ENCODE results near the gene ZCCHC14. TPM values are rescaled to one million over a fixed set of nuclear protein-coding genes. Genes with fewer than 3 reads are reported as not detected.
"Not testable (repeated sequence)": the region's sequence is repeated elsewhere in the genome, so short reads cannot be mapped to it uniquely, and the experiment has no call there.

Gene ZCCHC14
- polyA plus RNA-seq, 1 donor: 41.8 TPM

GRCh38 chr16:87525352-87525751 is 32.5 kb upstream of the ZCCHC14 start:
- no peak for DNase-seq

DNA sequence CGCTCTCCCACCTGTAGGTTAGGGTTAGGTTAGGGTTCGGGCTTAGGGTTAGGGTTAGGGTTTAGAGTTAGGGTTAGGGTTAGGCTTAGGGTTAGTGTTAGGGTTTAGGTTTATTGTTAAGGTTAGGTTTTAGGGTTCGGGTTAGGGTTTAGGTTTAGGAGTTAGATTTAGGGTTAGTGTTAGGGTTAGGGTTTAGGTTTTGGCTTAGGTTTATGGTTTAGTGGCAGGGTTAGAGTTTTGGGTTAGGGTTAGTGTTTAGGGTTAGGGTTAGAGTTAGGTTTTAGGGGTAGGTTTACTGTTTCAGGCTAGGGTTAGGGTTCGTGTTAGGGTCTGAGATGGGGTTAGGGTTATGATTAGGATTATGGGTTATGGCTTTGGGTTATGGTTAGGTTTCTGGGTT is 31.6 kb upstream of the ZCCHC14 start:
- no peak for DNase-seq

DNA sequence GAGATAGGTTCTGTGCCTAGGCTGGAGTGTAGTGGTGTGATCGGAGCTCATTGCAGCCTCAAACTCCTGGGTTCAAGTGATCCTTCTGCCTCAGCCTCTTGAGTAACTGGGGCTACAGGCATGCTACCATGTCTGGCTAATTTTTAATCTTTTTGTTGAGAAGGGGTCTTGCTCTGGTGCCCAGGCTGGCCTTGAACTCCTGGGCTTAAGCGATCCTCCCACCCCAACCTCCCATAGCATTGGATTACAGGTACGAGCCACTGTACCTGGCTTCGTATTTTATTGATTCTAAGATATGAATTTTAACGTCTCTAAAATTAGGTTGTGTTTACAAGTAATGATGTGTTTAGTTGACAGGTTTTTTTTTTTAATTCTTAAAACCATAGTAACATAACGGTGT is 30.8 kb upstream of the ZCCHC14 start:
- DNase-seq: not testable (repeated sequence)

DNA sequence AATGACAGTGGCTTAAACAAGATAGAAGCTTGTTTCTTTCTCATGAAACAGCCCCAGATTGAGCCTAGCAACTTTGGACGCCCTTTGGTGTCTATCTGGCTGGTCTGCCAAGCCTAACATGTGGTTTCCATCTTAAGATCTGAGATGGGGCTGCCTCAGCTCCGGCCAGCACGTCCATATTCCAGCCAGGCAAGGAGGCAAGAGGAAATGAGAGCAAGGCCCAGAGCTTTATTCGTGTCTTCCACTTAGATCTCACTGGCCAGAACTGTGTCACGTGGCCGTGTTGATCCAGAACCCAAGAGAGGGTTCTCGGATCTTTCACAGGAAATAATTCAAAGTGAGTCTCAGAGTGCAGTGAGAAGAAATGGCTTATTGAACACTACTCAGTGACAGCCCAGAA is 28.9 kb upstream of the ZCCHC14 start:
- not testable (repeated sequence) for DNase-seq

DNA sequence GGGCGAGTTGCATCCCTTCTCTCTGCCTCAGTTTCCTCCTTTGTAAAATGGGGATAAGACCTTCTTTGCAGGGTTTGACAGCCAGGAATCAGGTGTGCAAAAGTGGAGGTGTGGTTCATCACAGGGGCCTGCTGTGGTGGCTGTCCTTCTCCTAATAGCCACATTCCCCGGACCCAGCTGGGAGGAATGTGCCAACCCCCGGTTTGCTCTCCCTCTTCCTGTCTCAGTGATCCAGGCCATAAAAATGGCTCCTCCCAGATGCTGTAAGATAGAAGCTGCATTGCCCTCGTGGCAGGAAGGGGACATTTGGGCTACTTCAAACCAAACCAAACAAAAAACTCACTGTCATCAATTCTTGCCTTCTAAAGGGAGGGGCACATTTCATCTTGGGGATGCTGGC is 26.3 kb upstream of the ZCCHC14 start:
- DNase-seq: not testable (repeated sequence)

- not testable (repeated sequence) for DNase-seq
Measured at GRCh38 chr16:87518430-87519051, 25.7 kb upstream of the ZCCHC14 start.

- not testable (repeated sequence) for DNase-seq
Measured at GRCh38 chr16:87517610-87518429, 25.0 kb upstream of the ZCCHC14 start.

DNA sequence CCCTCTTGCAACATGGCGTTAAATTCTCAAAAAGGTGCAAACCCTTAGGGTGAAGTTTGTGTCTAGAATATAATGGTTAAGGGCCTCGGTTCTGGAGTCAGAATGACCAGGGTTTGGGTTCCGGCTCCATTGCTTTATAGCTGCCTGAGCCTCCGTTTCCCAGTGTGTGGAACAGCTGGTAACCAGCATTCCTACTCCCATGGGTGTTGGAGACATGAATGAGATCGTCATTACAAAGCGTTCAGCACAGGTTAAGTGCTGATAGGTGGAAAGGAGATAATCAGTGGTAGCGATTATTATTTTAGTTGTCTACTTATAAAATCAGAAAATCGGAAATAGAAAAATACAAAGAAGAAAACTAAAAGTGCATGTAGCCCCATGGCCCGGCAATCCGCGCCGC is 23.5 kb upstream of the ZCCHC14 start:
- DNase-seq: no peak

DNA sequence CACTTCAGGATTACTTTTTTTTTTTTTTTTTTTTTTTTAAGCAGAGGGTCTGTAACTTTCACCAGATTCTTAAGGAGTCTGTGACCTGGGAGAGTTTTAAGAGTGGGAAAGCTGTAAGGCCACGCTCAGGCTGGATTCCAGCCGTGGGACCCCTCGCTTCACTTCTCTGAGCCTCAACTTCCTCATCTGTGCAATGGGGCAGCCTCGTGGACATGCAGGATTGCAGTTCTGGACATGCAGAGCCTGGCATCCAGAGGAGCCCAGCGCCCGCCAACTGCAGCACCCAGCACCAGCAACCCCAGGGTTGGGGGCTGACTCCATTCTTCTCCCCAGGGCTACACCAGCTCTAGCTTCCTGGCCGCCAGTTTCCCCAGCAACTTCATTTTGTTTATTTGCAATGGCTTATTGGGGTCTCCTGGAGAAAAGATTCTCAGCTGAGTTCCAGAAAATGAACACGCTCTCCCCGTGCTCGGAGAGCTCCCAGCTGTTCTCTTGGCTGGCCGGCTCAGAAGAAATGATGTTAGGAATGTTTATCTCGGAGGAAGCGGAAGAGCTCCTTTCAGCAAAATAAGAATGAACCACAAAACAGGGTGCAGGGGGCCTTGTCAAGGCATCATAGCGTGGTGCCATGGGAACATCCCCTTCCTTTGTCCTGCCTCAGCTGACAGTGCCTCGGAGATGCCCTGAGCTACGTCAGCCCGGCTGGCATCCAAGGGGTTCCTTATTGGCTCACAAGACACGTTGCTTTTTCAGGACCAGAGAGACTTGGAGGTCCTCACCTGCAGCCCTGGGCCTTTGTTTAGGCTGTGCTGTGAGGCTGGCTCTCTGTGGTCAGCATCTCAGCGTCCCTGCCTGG is 22.9 kb upstream of the ZCCHC14 start:
- DNase-seq: no peak

- not testable (repeated sequence) for DNase-seq
Measured at GRCh38 chr16:87509778-87510177, 17.0 kb upstream of the ZCCHC14 start.

DNA sequence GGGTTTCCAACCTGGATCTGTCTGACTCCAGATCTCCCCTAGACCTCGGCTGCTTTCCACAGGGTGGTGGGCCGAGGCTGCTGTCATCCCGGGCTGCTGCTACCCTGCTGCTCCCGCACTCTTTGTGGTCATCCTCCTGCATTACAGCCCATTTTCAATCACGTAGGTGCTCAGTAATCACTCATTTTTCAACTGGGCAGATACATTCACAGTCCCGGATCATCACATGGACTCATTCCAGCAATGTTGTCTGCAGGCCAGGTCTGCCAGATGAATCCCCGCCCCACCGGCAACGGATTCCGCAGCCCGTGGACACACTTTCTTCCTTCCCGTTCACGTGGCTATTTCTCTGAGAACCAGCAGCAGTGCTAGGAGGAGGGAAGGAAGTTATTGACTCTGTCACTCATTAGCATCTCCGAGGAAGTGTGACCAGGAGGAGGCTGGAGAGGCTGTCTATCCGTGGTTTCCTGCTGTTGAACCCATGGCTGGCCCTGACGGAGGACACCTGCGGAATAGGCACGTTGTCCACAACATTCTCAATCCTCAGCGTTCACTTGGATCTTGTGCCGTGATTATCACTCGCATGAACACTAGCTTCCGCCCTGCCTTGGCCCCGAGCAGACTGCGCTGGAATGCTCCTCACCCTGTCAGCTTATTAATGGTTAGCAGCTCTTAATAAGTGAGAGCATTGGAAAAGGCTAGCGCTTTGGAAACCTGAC is 14.7 kb upstream of the ZCCHC14 start:
- DNase-seq: no peak

DNA sequence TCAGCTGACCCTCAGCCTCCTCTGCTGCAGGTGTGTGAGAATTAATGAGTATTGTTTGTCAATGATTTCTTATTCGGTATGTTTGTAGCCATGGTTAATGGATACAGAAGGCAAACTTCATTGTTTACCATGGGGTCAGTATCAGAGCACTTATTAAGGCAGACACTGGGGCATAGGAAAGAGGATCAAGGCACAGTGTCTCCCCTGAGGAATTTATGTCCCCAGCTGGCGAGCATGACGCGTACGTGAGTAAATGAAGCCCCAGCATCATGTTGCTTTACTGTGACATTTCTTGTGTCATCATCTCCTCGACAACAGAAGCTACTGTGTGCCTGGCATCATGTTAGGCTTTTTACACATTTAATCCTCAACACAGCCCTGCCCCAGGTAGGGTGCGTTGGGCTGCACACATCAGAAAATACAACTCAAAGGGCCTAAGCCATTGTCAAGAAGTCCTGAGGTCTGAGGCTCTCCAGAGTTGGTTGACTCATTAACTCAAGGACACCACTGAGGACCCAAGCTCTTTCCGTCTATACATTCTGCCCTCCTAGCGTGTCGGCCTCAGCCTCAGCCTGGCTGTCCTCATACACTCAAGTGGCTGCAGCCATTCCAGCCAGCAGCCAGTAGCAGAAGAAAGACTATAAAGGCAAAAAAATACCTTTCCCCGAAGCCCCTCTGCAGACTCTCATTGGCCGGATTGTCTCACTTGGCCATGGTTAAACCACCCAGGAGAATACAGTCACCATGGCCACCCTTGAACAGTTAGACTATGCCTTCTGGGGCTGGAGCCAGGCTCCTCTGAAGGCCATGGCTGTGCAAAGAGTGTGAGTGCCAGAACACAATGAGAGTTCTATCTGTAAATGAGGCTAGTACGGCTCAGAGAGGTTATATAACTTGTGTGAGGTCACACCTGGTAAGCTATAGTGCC is 13.9 kb upstream of the ZCCHC14 start:
- no peak for DNase-seq

- DNase-seq: no peak
Measured at GRCh38 chr16:87505834-87506233, 13.0 kb upstream of the ZCCHC14 start.

- not testable (repeated sequence) for DNase-seq
Measured at GRCh38 chr16:87503232-87503937, 10.6 kb upstream of the ZCCHC14 start.

DNA sequence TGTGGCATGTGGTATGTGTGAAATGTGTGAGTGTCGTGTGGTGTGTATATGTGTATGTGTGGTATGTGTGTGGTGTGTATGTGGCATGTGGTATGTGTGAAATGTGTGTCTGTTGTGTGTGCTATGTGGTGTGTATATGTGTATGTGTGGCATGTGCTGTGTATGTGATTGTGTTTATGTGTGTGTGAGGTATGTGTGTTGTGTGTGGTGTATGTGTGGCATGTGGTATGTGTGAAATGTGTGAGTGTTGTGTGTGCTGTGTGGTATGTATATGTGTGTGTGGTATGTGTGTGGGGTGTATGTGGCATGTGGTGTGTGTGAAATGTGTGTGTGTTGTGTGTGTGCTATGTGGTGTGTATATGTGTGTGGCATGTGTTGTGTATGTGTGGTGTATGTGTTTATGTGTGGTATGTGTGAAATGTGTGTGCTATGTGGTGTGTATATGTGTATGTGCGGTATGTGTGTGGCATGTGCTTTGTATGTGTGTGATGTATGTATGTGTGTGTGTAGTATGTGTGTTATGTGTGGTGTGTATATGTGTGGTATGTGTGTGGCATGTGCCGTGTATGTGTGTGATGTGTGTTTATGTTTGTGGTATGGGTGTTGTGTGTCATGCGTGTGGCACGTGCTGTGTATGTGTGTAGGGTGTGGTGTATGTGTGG is 9.6 kb upstream of the ZCCHC14 start:
- no peak for DNase-seq

- no peak for DNase-seq
Measured at GRCh38 chr16:87501117-87501516, 8.3 kb upstream of the ZCCHC14 start.

DNA sequence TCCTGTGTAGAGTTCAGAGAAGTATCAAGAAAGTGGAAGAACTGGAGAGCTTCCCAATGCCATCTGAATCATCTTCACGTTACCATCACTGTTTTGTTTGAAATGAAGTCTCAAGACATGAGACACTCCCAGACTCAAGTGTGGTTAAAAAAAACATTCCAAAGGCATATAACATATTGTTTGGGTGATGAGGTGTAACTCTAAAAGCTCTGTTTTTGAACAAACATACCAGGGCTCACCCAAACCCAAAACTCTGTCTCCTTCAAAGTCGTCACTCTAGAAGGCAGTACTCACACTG is 6.3 kb upstream of the ZCCHC14 start:
- no peak for DNase-seq

GRCh38 chr16:87498324-87499188 is 5.7 kb upstream of the ZCCHC14 start:
- DNase-seq: no peak

DNA sequence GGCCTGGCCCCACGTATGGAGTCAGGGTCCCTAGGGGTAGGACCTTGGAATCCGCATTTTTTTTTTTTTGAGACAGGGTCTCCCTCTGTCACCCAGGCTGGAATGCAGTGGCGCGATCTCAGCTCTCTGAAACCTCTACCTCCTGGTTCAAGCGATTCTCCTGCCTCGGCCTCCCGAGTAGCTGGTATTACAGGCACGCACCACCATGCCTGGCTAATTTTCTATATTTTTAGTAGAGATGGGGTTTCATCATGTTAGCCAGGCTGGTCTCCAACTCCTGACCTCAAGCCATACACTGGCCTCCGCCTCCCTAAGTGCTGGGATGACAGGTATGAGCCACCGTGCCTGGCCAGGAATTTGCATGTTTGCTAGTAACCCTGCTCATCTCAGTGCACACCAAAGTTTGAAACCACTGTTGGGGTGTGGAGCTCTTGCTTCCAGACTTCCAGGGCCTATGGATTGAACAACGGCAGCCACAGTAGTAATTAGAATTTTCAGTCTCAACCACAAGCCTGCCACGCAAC is 5.0 kb upstream of the ZCCHC14 start:
- DNase-seq: not testable (repeated sequence)

Measured in left kidney (tissue), 2 donors.